ENCODE results near the gene PLEKHH1.

The PLEKHH1 gene

DNA sequence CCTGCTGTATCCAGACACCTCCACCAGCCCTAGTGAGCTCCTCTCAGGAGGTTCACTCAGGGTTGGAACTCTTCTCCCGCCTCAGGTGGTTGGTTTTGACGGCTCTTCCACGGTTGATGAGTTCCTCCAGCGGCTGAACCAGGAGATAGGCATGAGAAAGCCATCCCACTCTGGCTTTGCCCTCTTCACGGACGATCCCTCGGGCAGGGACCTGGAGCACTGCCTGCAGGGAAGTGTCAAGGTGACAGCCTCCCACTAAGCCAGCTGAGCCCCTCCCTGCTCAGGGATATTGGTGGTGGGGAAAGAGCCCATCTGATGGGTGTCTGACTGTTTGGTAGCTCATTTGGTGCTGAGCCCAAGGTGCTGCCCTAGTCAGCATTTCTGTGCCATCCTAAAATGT, 46.5 kb downstream of the PLEKHH1 start:
- TF ChIP-seq GABPA (IDR thresholded peaks at IDR 0.05; ENCODE audit: low read depth): no peak
- no peak for TF ChIP-seq SPI1 (IDR thresholded peaks at IDR 0.05; ENCODE audit: borderline replicate concordance, low read depth)
- TF ChIP-seq, protein P1, sequence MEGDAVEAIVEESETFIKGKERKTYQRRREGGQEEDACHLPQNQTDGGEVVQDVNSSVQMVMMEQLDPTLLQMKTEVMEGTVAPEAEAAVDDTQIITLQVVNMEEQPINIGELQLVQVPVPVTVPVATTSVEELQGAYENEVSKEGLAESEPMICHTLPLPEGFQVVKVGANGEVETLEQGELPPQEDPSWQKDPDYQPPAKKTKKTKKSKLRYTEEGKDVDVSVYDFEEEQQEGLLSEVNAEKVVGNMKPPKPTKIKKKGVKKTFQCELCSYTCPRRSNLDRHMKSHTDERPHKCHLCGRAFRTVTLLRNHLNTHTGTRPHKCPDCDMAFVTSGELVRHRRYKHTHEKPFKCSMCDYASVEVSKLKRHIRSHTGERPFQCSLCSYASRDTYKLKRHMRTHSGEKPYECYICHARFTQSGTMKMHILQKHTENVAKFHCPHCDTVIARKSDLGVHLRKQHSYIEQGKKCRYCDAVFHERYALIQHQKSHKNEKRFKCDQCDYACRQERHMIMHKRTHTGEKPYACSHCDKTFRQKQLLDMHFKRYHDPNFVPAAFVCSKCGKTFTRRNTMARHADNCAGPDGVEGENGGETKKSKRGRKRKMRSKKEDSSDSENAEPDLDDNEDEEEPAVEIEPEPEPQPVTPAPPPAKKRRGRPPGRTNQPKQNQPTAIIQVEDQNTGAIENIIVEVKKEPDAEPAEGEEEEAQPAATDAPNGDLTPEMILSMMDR (IDR thresholded peaks at IDR 0.05; ENCODE audit: insufficient read depth, low read length): no peak
- TF ChIP-seq POLR2AphosphoS5 (IDR thresholded peaks at IDR 0.05; ENCODE audit: low read depth): no peak
- TF ChIP-seq REST (IDR thresholded peaks at IDR 0.05; ENCODE audit: insufficient replicate concordance, low read depth): no peak
- H3K27me3 ChIP-seq (ENCODE audit: insufficient read depth, poor library complexity, severe bottlenecking): no peaks in the 10 kb centered on the region
- no peak overlapping the region for H3K27ac ChIP-seq (replicated peaks)
- DNase-seq (ENCODE audit: low read depth in 1 of 2, low spot score in 1 of 2): no peak
- H3K4me3 ChIP-seq (replicated peaks; ENCODE audit: insufficient read depth, low read length): no peak overlapping the region

- Histone ChIP-seq H3K27me3 (ENCODE audit: insufficient read depth, poor library complexity, severe bottlenecking) (no peaks in the 10 kb centered on the region), H3K27ac (replicated peaks) (no peak overlapping the region), H3K4me3 (replicated peaks; ENCODE audit: insufficient read depth, low read length) (no peak overlapping the region)
- TF ChIP-seq, protein P1 (IDR thresholded peaks at IDR 0.05; ENCODE audit: insufficient read depth, low read length): no peak
- no peak for TF ChIP-seq POLR2AphosphoS5 (IDR thresholded peaks at IDR 0.05; ENCODE audit: low read depth)
- TF ChIP-seq SPI1 (IDR thresholded peaks at IDR 0.05; ENCODE audit: borderline replicate concordance, low read depth): no peak
- no peak for TF ChIP-seq REST (IDR thresholded peaks at IDR 0.05; ENCODE audit: insufficient replicate concordance, low read depth)
- TF ChIP-seq GABPA (IDR thresholded peaks at IDR 0.05; ENCODE audit: low read depth): no peak
- DNase-seq (ENCODE audit: low read depth in 1 of 2, low spot score in 1 of 2): no peak
Observed at GRCh38 chr14:67580336-67581171, 47.5 kb downstream of the PLEKHH1 start.

GRCh38 chr14:67581643-67582042, 48.6 kb downstream of the PLEKHH1 start:
- Histone ChIP-seq H3K27me3 (ENCODE audit: insufficient read depth, poor library complexity, severe bottlenecking) (no peaks in the 10 kb centered on the region), H3K27ac (replicated peaks) (no peak overlapping the region), H3K4me3 (replicated peaks; ENCODE audit: insufficient read depth, low read length) (no peak overlapping the region)
- no peak for DNase-seq (ENCODE audit: low read depth in 1 of 2, low spot score in 1 of 2)
- no peak for TF ChIP-seq GABPA (IDR thresholded peaks at IDR 0.05; ENCODE audit: low read depth)
- TF ChIP-seq, protein P1 (IDR thresholded peaks at IDR 0.05; ENCODE audit: insufficient read depth, low read length): no peak
- TF ChIP-seq POLR2AphosphoS5 (IDR thresholded peaks at IDR 0.05; ENCODE audit: low read depth): no peak
- no peak for TF ChIP-seq SPI1 (IDR thresholded peaks at IDR 0.05; ENCODE audit: borderline replicate concordance, low read depth)
- no peak for TF ChIP-seq REST (IDR thresholded peaks at IDR 0.05; ENCODE audit: insufficient replicate concordance, low read depth)

Measured in HL-60 (cell line).